ENCODE measurements around the gene THOC5.
"Not testable (repeated sequence)": the region's sequence is repeated elsewhere in the genome, so short reads cannot be mapped to it uniquely, and the experiment has no call there.

The THOC5 gene

DNA sequence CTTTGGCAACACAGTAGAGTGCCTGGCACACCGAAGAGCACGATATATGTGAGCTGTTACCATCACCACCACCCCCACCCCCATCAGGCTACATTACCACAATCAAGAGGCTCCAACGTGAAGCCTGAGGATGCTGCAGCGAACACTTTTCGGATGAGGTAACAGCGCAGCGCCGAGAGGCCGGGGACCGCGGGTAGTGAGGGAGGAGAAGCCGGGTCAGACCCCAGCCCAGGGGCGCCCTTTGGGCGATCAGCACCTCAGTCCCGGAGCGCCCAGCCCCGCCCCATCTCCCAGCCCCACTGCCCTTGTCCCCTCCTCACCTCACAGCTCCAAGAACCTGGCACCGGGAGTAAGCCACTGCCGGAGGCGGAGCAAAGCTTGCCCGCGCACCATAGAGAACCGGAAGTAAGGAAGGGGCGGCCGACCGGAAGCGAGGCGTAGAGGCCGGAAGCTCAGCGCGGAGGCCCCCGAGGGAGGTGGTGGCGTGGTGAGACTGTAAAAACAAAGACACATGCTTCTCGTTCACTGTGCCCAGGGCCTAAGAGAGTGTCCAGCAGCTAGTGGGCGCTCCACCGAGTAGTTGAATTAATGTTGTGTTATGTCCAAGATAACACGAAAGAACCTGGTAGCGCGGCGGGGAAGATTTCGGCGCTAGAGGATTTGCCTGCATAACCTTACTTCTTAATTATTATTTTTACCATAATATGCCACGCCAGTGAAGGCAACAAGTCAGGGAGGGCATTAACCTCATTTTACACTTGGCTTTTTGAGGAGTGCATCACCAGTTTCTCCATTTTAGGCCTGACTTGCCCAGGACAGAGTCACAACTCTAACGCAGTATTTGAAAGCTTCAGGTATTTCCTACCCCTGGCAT lies at the start of gene THOC5:
Gene THOC5, minus strand, starts transcription at position 407 of the 874 bp plus-strand sequence. CDS start 4,610 bp downstream, outside the sequence.
- TF ChIP-seq, protein P1, sequence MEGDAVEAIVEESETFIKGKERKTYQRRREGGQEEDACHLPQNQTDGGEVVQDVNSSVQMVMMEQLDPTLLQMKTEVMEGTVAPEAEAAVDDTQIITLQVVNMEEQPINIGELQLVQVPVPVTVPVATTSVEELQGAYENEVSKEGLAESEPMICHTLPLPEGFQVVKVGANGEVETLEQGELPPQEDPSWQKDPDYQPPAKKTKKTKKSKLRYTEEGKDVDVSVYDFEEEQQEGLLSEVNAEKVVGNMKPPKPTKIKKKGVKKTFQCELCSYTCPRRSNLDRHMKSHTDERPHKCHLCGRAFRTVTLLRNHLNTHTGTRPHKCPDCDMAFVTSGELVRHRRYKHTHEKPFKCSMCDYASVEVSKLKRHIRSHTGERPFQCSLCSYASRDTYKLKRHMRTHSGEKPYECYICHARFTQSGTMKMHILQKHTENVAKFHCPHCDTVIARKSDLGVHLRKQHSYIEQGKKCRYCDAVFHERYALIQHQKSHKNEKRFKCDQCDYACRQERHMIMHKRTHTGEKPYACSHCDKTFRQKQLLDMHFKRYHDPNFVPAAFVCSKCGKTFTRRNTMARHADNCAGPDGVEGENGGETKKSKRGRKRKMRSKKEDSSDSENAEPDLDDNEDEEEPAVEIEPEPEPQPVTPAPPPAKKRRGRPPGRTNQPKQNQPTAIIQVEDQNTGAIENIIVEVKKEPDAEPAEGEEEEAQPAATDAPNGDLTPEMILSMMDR (IDR thresholded peaks at IDR 0.05; ENCODE audit: low read depth, low read length): peak; percentile 40
- peak within 1 kb of the TSS; percentile 95 for H3K4me3 ChIP-seq (ENCODE audit: low read depth, low read length)

DNA sequence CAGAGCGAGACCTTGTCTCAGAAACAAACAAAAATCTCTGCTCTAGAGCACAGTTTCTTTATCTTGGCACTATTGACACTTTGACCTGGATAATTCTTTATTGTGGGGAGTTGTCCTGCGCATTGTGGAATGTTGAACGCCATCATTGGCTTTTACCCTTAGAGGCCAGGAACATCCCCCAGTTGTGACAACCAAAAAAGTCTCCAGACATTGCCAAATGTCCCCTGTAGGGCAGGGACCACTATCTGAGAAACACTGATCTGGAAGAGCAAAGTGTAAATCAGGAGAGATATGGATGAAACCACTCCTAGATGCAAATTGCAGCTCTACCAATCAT lies 45.1 kb upstream of the THOC5 start:
- TF ChIP-seq, protein P1 (IDR thresholded peaks at IDR 0.05; ENCODE audit: low read depth, low read length): no peak
- no peak overlapping the region for H3K4me3 ChIP-seq (ENCODE audit: low read depth, low read length)

DNA sequence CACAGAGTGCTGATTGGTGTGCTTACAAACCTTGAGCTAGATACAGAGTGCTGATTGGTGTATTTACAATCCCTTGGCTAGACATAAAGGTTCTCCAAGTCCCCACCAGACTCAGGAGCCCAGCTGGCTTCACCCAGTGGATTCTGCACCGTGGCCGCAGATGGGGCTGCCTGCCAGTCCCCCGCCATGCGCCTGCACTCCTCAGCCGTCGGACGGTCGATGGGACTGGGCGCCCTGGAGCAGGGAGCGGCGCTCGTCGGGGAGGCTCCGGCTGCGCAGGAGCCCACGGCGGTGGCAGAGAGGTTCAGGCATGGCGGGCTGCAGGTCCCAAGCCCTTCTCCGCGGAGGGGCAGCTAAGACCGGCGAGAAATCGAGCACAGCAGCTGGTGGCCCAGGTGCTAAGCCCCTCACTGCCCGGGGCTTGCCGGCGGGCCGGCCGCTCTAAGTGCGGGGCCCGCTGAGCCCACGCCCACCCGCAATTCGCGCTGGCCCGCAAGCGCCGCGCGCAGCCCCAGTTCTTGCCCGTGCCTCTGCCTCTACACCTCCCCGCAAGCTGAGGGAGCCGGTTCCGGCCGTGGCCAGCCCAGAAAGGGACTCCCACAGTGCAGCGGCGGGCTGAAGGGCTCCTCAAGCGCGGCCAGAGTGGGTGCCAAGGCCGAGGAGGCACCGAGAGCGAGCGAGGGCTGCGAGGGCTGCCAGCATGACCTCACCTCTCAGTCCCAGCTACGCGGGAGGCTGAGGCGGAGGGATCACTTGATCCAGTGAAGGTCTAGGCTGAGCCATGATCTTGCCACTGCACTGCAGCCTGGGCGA lies 44.5 kb upstream of the THOC5 start:
- H3K4me3 ChIP-seq (ENCODE audit: low read depth, low read length): not testable (repeated sequence)

DNA sequence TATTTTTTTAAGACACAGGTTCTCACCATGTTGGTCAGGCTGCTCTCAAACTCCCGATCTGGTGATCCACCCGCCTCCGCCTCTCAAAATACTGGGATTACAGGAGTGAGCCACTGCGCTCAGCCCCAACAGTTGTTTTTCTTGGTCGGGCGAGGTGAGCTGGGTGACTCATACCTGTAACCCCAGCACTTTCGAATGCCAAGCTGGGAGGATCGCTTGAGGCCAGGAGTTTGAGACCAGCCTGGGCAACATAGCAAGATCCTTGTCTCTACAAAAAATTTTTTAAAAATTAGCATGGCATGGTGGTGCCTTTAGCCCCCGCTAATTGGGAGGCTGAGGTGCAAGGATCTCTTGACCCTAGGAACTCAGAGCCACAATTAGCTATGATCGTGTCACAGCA lies 42.9 kb upstream of the THOC5 start:
- TF ChIP-seq, protein P1 (IDR thresholded peaks at IDR 0.05; ENCODE audit: low read depth, low read length): no peak
- no peak overlapping the region for H3K4me3 ChIP-seq (ENCODE audit: low read depth, low read length)

DNA sequence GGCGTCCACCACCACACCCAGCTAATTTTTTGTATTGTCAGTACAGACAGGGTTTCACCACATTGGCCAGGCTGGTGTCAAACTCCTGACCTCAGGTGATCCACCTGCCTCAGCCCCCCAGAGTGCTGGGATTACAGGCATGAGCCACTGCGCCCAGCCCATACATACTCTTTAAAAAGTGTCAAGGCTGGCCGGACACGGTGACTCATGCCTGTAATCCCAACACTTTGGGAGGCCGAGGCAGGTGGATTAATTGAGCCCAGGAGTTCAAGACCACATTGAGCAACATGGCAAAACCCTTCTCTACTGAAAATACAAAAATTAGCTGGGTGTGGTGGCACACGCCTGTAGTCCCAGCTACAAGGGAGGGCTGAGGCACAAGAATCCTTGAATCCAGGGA lies 40.9 kb upstream of the THOC5 start:
- not testable (repeated sequence) for H3K4me3 ChIP-seq (ENCODE audit: low read depth, low read length)

DNA sequence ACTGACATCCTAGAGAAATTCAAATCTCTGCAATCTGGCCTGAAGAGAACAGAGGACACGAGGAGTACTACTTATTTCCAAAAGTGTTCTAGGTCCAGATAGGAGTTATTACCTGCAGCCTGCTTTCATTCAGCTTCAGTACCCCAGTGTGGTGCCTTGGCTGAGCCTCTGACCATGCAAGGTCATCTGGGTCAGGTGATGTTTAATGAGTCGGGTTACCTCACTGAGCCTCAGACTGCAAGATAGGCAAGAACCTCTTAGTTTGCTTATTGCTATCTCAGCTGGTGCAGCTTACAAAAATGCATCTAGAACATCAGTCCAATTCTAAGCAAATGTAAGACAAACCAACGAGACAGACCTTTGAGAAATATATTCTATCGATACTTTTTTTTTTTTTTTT lies 40.4 kb upstream of the THOC5 start:
- H3K4me3 ChIP-seq (ENCODE audit: low read depth, low read length): no peak overlapping the region

DNA sequence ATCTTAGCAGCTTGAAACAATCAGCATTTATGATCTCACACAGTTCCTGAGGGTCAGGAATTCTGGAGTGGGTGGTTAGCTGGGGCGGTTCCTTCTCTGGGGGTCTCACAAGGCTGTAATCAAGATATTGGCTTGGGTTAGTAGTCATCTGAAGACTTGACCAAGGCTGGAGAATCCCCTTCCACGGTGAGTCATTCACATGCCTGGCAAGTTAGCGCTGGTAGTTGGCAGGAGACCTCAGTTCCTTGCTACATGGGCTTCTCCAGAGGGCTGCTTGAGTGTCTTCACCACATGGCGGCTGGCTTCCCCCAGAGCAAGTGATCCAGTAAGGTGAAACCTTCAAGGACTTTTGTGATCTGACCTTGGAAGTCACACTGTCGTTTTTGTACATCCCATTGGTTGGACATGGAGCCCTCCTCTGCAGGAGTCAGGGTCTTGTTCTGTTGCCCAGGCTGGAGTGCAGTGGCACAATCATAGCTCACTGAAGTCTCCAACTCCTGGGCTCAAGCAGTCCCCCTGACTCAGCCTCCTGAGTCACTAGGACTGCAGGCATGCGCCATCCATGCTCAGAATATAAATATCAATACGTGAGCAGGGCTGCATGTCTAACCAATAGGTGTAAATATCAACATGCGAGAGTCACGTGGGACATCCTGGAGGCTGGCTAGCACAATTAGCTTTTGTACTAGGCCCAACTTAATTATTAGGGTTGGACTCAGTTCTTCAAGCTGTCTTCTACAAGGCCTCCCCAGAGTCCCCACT lies 34.6 kb upstream of the THOC5 start:
- H3K4me3 ChIP-seq (ENCODE audit: low read depth, low read length): no peak overlapping the region
- TF ChIP-seq, protein P1 (IDR thresholded peaks at IDR 0.05; ENCODE audit: low read depth, low read length): no peak

More for the DNA sequence above, 40.4 kb upstream of the THOC5 start:
- TF ChIP-seq, protein P1 (IDR thresholded peaks at IDR 0.05; ENCODE audit: low read depth, low read length): no peak

DNA sequence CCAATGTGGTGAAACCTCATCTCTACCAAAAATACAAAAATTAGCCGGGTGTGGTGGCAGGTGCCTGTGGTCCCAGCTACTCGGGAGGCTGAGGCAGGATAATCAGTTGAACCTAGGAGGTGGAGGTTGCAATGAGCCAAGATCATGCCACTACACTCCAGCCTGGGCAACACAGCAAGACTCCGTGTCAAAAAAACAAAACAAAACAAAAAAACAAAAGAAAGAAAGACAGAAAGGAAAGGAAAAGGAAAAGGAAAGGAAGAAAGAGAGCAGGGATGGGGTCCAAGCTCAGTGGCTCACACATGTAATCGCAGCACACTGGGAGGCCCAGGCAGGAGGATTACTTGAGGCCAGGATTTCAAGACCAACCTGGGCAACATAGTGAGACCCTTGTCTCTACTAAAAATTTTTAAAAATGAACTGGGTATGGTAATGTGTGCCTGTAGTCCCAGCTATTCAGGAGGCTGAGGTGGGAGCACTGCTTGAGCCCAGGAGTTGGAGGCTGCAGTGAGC lies 32.7 kb upstream of the THOC5 start:
- not testable (repeated sequence) for H3K4me3 ChIP-seq (ENCODE audit: low read depth, low read length)
